IgD-negative memory B cell (primary cell): ENCODE results near the gene GJB4. TPM values are rescaled to one million over a fixed set of nuclear protein-coding genes. Genes with fewer than 3 reads are reported as not detected.

Experiments
- H3K27ac Mint-ChIP-seq, 3 donors: one replicate each; pipeline ENCODE4 v1.8.0; 2020 to 2022; ENCODE audit warnings: mild to moderate bottlenecking in 3 of 3, mixed read lengths in 3 of 3, moderate library complexity in 1 of 3
- H3K27me3 Mint-ChIP-seq: one replicate; pipeline ENCODE4 v1.8.0; 2021; ENCODE audit warnings: mixed read lengths
- H3K36me3 Mint-ChIP-seq: one replicate; pipeline ENCODE4 v1.8.0; 2020; ENCODE audit warnings: mild to moderate bottlenecking, mixed read lengths
- H3K4me1 Mint-ChIP-seq, 3 donors: one replicate each; pipeline ENCODE4 v1.8.0; 2020 to 2022; ENCODE audit warnings: mixed read lengths in 3 of 3, mild to moderate bottlenecking in 1 of 3
- H3K4me3 Mint-ChIP-seq, 4 donors: one replicate each; pipeline ENCODE4 v1.8.0; 2020 to 2022; ENCODE audit warnings: mild to moderate bottlenecking in 4 of 4, mixed read lengths in 4 of 4, moderate library complexity in 3 of 4
- H3K9me3 Mint-ChIP-seq, 3 donors: one replicate each; pipeline ENCODE4 v1.8.0; 2020 to 2021; ENCODE audit warnings: mixed read lengths in 3 of 3, mild to moderate bottlenecking in 1 of 3
- polyA plus RNA-seq: library from polyadenylated mRNA; unstranded; fragments of 300-500 nt; fragmentation: Illumina TruSeq; gene quantifications from one replicate; pipeline ENCODE4 v1.2.3, GENCODE V29; 2021

Gene GJB4
- polyA plus RNA-seq, 1 donor from 2014 or later, result not detected

GRCh38 chr1:34779962-34780361 is 20.4 kb downstream of the GJB4 start:
- H3K4me3 Mint-ChIP-seq, result no peak overlapping the region
- peaks cover 0 to 2% (median 1%) of the 10 kb centered on the region in 3 donors for H3K4me1 Mint-ChIP-seq
- no peak overlapping the region for H3K27ac Mint-ChIP-seq
- H3K36me3 Mint-ChIP-seq, result no peaks in the 10 kb centered on the region
- H3K27me3 Mint-ChIP-seq, result peaks cover 43% of the 10 kb centered on the region
- H3K9me3 Mint-ChIP-seq, result no peaks in the 10 kb centered on the region

- no peaks in the 10 kb centered on the region for H3K9me3 Mint-ChIP-seq
- H3K36me3 Mint-ChIP-seq, result no peaks in the 10 kb centered on the region
- H3K27me3 Mint-ChIP-seq, result peaks cover 44% of the 10 kb centered on the region
- H3K4me3 Mint-ChIP-seq, result no peak overlapping the region
- H3K4me1 Mint-ChIP-seq, result peaks cover 0 to 2% (median 1%) of the 10 kb centered on the region in 3 donors
- H3K27ac Mint-ChIP-seq, result no peak overlapping the region
Observed at GRCh38 chr1:34780528-34780927, 21.0 kb downstream of the GJB4 start.

- Mint-ChIP-seq H3K27me3 (peaks cover 46% of the 10 kb centered on the region), H3K4me3 (peak within 1 kb of the TSS in 1 of 4 donors; percentile 38), H3K36me3 (no peaks in the 10 kb centered on the region), H3K4me1 (peaks cover 0 to 2% (median 1%) of the 10 kb centered on the region in 3 donors), H3K27ac (no peak within 1 kb of the TSS), H3K9me3 (no peaks in the 10 kb centered on the region)
Observed at GRCh38 chr1:34781071-34781843, 21.7 kb downstream of the GJB4 start, which contains the start of gene GJB3. Gene GJB3 (plus strand): TSS chr1:34781214. CDS start chr1:34784763, 3,549 bp downstream.

- Mint-ChIP-seq H3K27ac (no peak overlapping the region), H3K27me3 (peaks cover 49% of the 10 kb centered on the region), H3K4me1 (peaks cover 0 to 6% (median 2%) of the 10 kb centered on the region in 3 donors), H3K9me3 (no peaks in the 10 kb centered on the region), H3K4me3 (peak overlapping the region in 2 of 4 donors; percentile 25 to 59), H3K36me3 (no peaks in the 10 kb centered on the region)
Observed at GRCh38 chr1:34781844-34782391, 22.4 kb downstream of the GJB4 start.

- no peaks in the 10 kb centered on the region for H3K36me3 Mint-ChIP-seq
- H3K4me1 Mint-ChIP-seq, result peaks cover 0 to 8% (median 0%) of the 10 kb centered on the region in 3 donors
- H3K9me3 Mint-ChIP-seq, result no peaks in the 10 kb centered on the region
- H3K27me3 Mint-ChIP-seq, result peaks cover 38% of the 10 kb centered on the region
- no peak overlapping the region for H3K27ac Mint-ChIP-seq
- no peak overlapping the region for H3K4me3 Mint-ChIP-seq
Observed at GRCh38 chr1:34784751-34785221, 25.2 kb downstream of the GJB4 start.

- Mint-ChIP-seq H3K9me3 (no peaks in the 10 kb centered on the region), H3K27ac (no peak overlapping the region), H3K4me1 (peaks cover 0 to 11% (median 0%) of the 10 kb centered on the region in 3 donors), H3K27me3 (peaks cover 37% of the 10 kb centered on the region), H3K36me3 (no peaks in the 10 kb centered on the region), H3K4me3 (no peak overlapping the region)
Observed at GRCh38 chr1:34785231-34785874, 25.8 kb downstream of the GJB4 start.

- Mint-ChIP-seq H3K36me3 (no peaks in the 10 kb centered on the region), H3K27me3 (peaks cover 32% of the 10 kb centered on the region), H3K4me1 (peaks cover 0 to 10% (median 0%) of the 10 kb centered on the region in 3 donors), H3K9me3 (no peaks in the 10 kb centered on the region), H3K4me3 (no peak overlapping the region), H3K27ac (no peak overlapping the region)
Observed at GRCh38 chr1:34785875-34786470, 26.4 kb downstream of the GJB4 start.

- no peaks in the 10 kb centered on the region for H3K9me3 Mint-ChIP-seq
- no peaks in the 10 kb centered on the region for H3K36me3 Mint-ChIP-seq
- H3K4me3 Mint-ChIP-seq, result no peak overlapping the region
- H3K27me3 Mint-ChIP-seq, result peaks cover 33% of the 10 kb centered on the region
- H3K4me1 Mint-ChIP-seq, result peaks cover 0 to 10% (median 2%) of the 10 kb centered on the region in 3 donors
- H3K27ac Mint-ChIP-seq, result no peak overlapping the region
Observed at GRCh38 chr1:34786521-34787325, 27.2 kb downstream of the GJB4 start.

- Mint-ChIP-seq H3K27me3 (peaks cover 35% of the 10 kb centered on the region), H3K4me1 (peaks cover 0 to 18% (median 4%) of the 10 kb centered on the region in 3 donors), H3K9me3 (no peaks in the 10 kb centered on the region), H3K4me3 (no peak overlapping the region), H3K36me3 (no peaks in the 10 kb centered on the region), H3K27ac (no peak overlapping the region)
Observed at GRCh38 chr1:34787461-34788420, 28.2 kb downstream of the GJB4 start.

- Mint-ChIP-seq H3K4me1 (peaks cover under 1 to 18% (median 6%) of the 10 kb centered on the region in 3 donors), H3K36me3 (peaks cover 2% of the 10 kb centered on the region), H3K27ac (peak overlapping the region in 1 of 3 donors; percentile 55), H3K9me3 (no peaks in the 10 kb centered on the region), H3K4me3 (no peak overlapping the region), H3K27me3 (peaks cover 35% of the 10 kb centered on the region)
Observed at GRCh38 chr1:34790985-34791384, 31.4 kb downstream of the GJB4 start.

GRCh38 chr1:34792424-34792823 is 32.9 kb downstream of the GJB4 start:
- H3K27ac Mint-ChIP-seq, result no peak overlapping the region
- H3K27me3 Mint-ChIP-seq, result peaks cover 38% of the 10 kb centered on the region
- H3K4me3 Mint-ChIP-seq, result peak overlapping the region in 3 of 4 donors; percentile 18 to 87 (median 75)
- H3K4me1 Mint-ChIP-seq, result peaks cover 9 to 21% (median 15%) of the 10 kb centered on the region in 3 donors
- peaks cover 5% of the 10 kb centered on the region for H3K36me3 Mint-ChIP-seq
- H3K9me3 Mint-ChIP-seq, result no peaks in the 10 kb centered on the region

GRCh38 chr1:34792868-34793727 is 33.6 kb downstream of the GJB4 start, which contains the start of gene GJA4:
Gene GJA4 (plus strand): TSS chr1:34792999. CDS start chr1:34794214, 1,215 bp downstream.
- H3K9me3 Mint-ChIP-seq, result no peaks in the 10 kb centered on the region
- peak within 1 kb of the TSS in 3 of 4 donors; percentile 38 to 87 (median 79) for H3K4me3 Mint-ChIP-seq
- peaks cover 9 to 21% (median 15%) of the 10 kb centered on the region in 3 donors for H3K4me1 Mint-ChIP-seq
- H3K27ac Mint-ChIP-seq, result peak within 1 kb of the TSS in 1 of 3 donors; percentile 37
- H3K36me3 Mint-ChIP-seq, result peaks cover 7% of the 10 kb centered on the region
- peaks cover 38% of the 10 kb centered on the region for H3K27me3 Mint-ChIP-seq
